HL-60 (cell line): Measurements from ENCODE around the gene C1orf141.

ENCODE experiments used
- DNase-seq, 2 experiments: peaks; one replicate each; pipeline ENCODE4 v3.0.0-alpha.2; 2010 to 2020; ENCODE audit warnings: low read depth in 1 of 2, low spot score in 1 of 2
- H3K27ac ChIP-seq: fragments of 250-450 bp; sonication (Bioruptor Pico); replicated peaks from 2 replicates; pipeline ENCODE4 v1.5.1; 2020; ENCODE audit warnings: mild to moderate bottlenecking, moderate library complexity
- H3K27me3 ChIP-seq: fragments of 250-450 bp; sonication (Bioruptor Pico); 2 replicates; pipeline ENCODE4 v1.5.1; 2021; ENCODE audit warnings: mild to moderate bottlenecking, moderate library complexity; ENCODE audit not compliant: insufficient read depth, poor library complexity, severe bottlenecking
- H3K4me3 ChIP-seq: replicated peaks from 2 replicates; pipeline ENCODE4 v1.5.1; 2011; ENCODE audit warnings: mild to moderate bottlenecking, control low read depth, low read length; ENCODE audit not compliant: insufficient read depth
- CTCF ChIP-seq: IDR thresholded peaks from one replicate; pipeline ENCODE4 v1.5.1; 2011; ENCODE audit warnings: low read length, control low read depth, inconsistent platforms; ENCODE audit not compliant: insufficient read depth
- GABPA ChIP-seq: IDR thresholded peaks from 2 replicates; pipeline ENCODE4 v1.6.1; 2012; ENCODE audit warnings: low read depth
- POLR2AphosphoS5 ChIP-seq: IDR thresholded peaks from 2 replicates; pipeline ENCODE4 v1.6.1; 2012; ENCODE audit warnings: low read depth
- REST ChIP-seq: IDR thresholded peaks from 2 replicates; pipeline ENCODE4 v1.6.1; 2012; ENCODE audit warnings: low read depth; ENCODE audit not compliant: insufficient replicate concordance
- SPI1 ChIP-seq: IDR thresholded peaks from 2 replicates; pipeline ENCODE4 v1.6.1; 2012; ENCODE audit warnings: low read depth, mild to moderate bottlenecking, borderline replicate concordance
- long read RNA-seq: library from polyadenylated mRNA; unstranded; transcript quantifications from one replicate; pipeline ENCODE4 v2.0.0, GENCODE V29; 2020

Gene C1orf141
- long read RNA-seq, partial matches to known transcripts, result 1 of 3 reads
- long read RNA-seq, other reads (novel, unspliced or antisense), result 2 of 3 reads

- H3K27me3 ChIP-seq, result no peaks in the 10 kb centered on the region
- DNase-seq, result no peak
- no peak for TF ChIP-seq GABPA
- no peak for TF ChIP-seq POLR2AphosphoS5
- TF ChIP-seq SPI1, result no peak
- no peak within 1 kb of the TSS for H3K27ac ChIP-seq
- H3K4me3 ChIP-seq, result no peak within 1 kb of the TSS
Measured at GRCh38 chr1:67134695-67135094, at the start of gene C1orf141. Gene C1orf141 (minus strand): TSS chr1:67134970. CDS start chr1:67127240, 7,730 bp downstream.

- Histone ChIP-seq H3K4me3 (no peak overlapping the region), H3K27ac (no peak overlapping the region), H3K27me3 (no peaks in the 10 kb centered on the region)
- no peak for TF ChIP-seq SPI1
- TF ChIP-seq POLR2AphosphoS5, result no peak
- no peak for TF ChIP-seq REST
- no peak for TF ChIP-seq GABPA
- no peak for TF ChIP-seq CTCF
- DNase-seq, result no peak
Measured at GRCh38 chr1:67175530-67176087, 40.8 kb upstream of the C1orf141 start.

- H3K27ac ChIP-seq, result no peak overlapping the region
- no peaks in the 10 kb centered on the region for H3K27me3 ChIP-seq
- H3K4me3 ChIP-seq, result no peak overlapping the region
- no peak for TF ChIP-seq SPI1
- no peak for TF ChIP-seq CTCF
- DNase-seq, result no peak
Measured at GRCh38 chr1:67174716-67175284, 40.0 kb upstream of the C1orf141 start.

- DNase-seq, result no peak
- Histone ChIP-seq H3K4me3 (no peak overlapping the region), H3K27me3 (no peaks in the 10 kb centered on the region), H3K27ac (no peak overlapping the region)
- TF ChIP-seq SPI1 (no peak), CTCF (no peak), POLR2AphosphoS5 (no peak), GABPA (no peak), REST (no peak)
Measured at GRCh38 chr1:67173988-67174387, 39.2 kb upstream of the C1orf141 start.
